Tibial nerve (tissue), 4 donors: ENCODE data around the gene SYT3. TPM values are rescaled to one million over a fixed set of nuclear protein-coding genes. Genes with fewer than 3 reads are reported as not detected.
"Not testable (repeated sequence)": the region's sequence is repeated elsewhere in the genome, so short reads cannot be mapped to it uniquely, and the experiment has no call there.

Source experiments
- DNase-seq, 2 donors: peaks; one replicate each; pipeline ENCODE4 v3.0.0-alpha.2; 2019; ENCODE audit warnings: low spot score in 2 of 2
- H3K27ac ChIP-seq, 4 donors: fragments of 200-600 bp; sonication (generic) in 3 of 4; one replicate each; pipeline ENCODE4 v1.5.1; 2017 to 2019; ENCODE audit warnings: mild to moderate bottlenecking in 1 of 4
- H3K27me3 ChIP-seq, 2 donors: fragments of 200-600 bp; sonication (generic) in 1 of 2; one replicate each; pipeline versions ENCODE4 v1.5.1 to v1.6.0; 2017 to 2019
- H3K36me3 ChIP-seq, 3 donors: fragments of 200-600 bp; sonication (generic); one replicate each; pipeline ENCODE4 v1.5.1; 2018 to 2019
- H3K4me1 ChIP-seq, 4 donors: fragments of 200-600 bp; sonication (generic) in 3 of 4; one replicate each; pipeline ENCODE4 v1.5.1; 2017 to 2019
- H3K4me3 ChIP-seq, 4 donors: fragments of 200-600 bp; sonication (generic) in 3 of 4; one replicate each; pipeline ENCODE4 v1.5.1; 2017 to 2019; ENCODE audit warnings: mild to moderate bottlenecking in 1 of 4, moderate library complexity in 1 of 4
- H3K9me3 ChIP-seq, 4 donors: fragments of 200-600 bp; sonication (generic) in 3 of 4; one replicate each; pipeline ENCODE4 v1.5.1; 2017 to 2019
- EP300 ChIP-seq, 2 donors: sonication (generic); formaldehyde crosslinking; IDR thresholded peaks; one replicate each; pipeline ENCODE4 v1.6.1; 2017; ENCODE audit warnings: antibody characterized with exemption in 2 of 2, mild to moderate bottlenecking in 1 of 2
- POLR2A ChIP-seq, 2 donors: fragments of 450-650 bp; IDR thresholded peaks; one replicate each; pipeline ENCODE4 v1.6.1; 2017; ENCODE audit warnings: antibody characterized with exemption in 2 of 2, mild to moderate bottlenecking in 2 of 2, moderate library complexity in 2 of 2
- WGBS, 2 donors: methylation state at CpG; one replicate each; pipeline ENCODE4 v1.1.5; 2018; 5-methylcytosine and 5-hydroxymethylcytosine counted together
- total RNA-seq, 4 donors: library from RNA; depleted of rRNA; stranded (reverse); fragments of >200 nt; gene quantifications; one replicate each; pipeline ENCODE4 v1.1.0, GENCODE V29; 2016
- TF ChIP-seq, protein P1 (sequence below), 5 experiments: fragments of 200-600 bp in 3 of 5; fragments of 450-650 bp in 2 of 5; sonication (generic) in 3 of 5; IDR thresholded peaks; one replicate each; pipeline ENCODE4 v1.5.1; 2016 to 2019; ENCODE audit warnings: antibody characterized with exemption in 5 of 5, mild to moderate bottlenecking in 3 of 5, moderate library complexity in 2 of 5

The SYT3 gene
- total RNA-seq, 4 donors from 2014 or later = not detected

DNA sequence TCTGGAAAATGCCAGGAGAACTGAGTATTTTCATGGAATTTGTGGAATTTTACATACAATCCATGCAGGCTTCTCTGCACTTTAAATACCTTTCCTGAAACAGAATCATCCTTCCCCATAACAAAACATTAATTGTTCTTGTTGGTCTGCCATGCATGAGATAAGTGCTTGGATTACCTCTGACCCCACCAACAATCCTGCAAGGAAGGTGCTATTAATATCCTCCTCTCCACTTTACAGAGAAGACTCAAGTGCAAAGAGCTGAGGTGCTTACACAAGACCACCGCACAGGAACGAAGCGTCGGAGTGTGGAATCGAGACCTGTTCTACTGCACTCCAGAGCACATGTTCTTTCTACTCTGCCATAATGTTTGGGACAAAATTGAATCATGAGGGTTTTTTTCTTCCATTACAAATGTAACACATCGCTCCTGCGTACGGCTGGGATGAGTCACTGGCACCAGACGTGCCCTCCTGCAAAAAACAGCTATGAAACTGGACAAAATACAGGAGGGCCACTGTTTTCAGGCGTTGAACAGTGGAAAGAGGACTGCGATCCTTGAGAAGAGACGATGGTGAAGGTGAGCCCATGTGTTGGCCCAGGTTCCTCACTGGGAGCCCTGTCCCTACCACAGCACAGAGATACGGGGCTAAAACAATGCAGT, 58.6 kb downstream of the SYT3 start:
- DNase-seq = no peak
- WGBS, 2 donors = 68 to 69% methylated on average over 13 of the region's 13 CpGs
- Histone ChIP-seq H3K27ac (no peak overlapping the region), H3K4me3 (no peak overlapping the region), H3K4me1 (no peaks in the 10 kb centered on the region), H3K9me3 (no peaks in the 10 kb centered on the region), H3K27me3 (peaks cover 0 to 5% of the 10 kb centered on the region in 2 donors), H3K36me3 (no peaks in the 10 kb centered on the region)
- TF ChIP-seq, protein P1, sequence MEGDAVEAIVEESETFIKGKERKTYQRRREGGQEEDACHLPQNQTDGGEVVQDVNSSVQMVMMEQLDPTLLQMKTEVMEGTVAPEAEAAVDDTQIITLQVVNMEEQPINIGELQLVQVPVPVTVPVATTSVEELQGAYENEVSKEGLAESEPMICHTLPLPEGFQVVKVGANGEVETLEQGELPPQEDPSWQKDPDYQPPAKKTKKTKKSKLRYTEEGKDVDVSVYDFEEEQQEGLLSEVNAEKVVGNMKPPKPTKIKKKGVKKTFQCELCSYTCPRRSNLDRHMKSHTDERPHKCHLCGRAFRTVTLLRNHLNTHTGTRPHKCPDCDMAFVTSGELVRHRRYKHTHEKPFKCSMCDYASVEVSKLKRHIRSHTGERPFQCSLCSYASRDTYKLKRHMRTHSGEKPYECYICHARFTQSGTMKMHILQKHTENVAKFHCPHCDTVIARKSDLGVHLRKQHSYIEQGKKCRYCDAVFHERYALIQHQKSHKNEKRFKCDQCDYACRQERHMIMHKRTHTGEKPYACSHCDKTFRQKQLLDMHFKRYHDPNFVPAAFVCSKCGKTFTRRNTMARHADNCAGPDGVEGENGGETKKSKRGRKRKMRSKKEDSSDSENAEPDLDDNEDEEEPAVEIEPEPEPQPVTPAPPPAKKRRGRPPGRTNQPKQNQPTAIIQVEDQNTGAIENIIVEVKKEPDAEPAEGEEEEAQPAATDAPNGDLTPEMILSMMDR (IDR thresholded peaks at IDR 0.05) = no peak
- TF ChIP-seq POLR2A (IDR thresholded peaks at IDR 0.05) (no peak), EP300 (IDR thresholded peaks at IDR 0.05) (no peak)

DNA sequence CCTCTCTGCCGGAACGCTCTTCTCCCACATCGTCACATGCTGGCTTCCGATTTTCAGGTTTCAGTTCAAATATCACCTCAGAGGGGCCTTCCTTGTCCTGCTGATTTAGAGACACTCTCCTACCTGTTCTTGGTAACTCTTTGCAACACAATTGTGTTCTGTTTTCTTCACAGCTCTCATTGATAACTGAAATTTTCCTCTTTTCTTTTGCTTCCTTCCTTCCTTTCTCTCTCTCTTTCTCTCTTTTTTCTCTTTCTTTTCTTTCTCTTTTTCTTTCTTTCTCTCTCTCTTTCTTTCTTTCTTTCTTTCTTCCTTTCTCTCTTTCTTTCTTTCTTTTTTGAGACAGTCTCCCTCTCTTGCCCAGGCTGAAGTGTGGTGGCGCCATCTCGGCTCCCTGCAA, 59.4 kb downstream of the SYT3 start:
- WGBS, 2 donors = 92 to 95% methylated on average over 6 of the region's 6 CpGs
- no peak overlapping the region for H3K4me3 ChIP-seq
- DNase-seq = no peak
- H3K9me3 ChIP-seq = no peaks in the 10 kb centered on the region
- H3K36me3 ChIP-seq = no peaks in the 10 kb centered on the region
- H3K27ac ChIP-seq = no peak overlapping the region
- peaks cover 0 to under 1% of the 10 kb centered on the region in 2 donors for H3K27me3 ChIP-seq
- no peak for TF ChIP-seq POLR2A (IDR thresholded peaks at IDR 0.05)
- TF ChIP-seq EP300 (IDR thresholded peaks at IDR 0.05) = no peak
- TF ChIP-seq, protein P1 (IDR thresholded peaks at IDR 0.05) = no peak
- H3K4me1 ChIP-seq = no peaks in the 10 kb centered on the region

DNA sequence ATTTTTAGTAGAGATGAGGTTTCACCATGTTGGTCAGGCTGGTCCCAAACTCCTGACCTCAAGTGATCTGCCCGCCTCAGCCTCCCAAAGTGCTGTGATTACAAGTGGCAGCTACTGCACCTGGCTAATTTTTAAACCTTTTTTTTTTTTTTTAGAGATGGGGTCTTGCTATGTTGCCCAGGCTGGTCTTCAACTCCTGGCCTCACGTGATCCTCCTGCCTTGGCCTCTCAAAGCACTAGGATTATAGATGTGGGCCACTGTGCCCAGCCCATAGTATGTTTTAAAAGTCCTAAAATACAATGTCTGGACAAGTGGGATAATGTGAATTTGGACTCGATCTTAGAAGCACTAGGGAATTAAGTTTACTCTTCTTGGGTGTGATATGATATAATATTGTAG, 62.9 kb downstream of the SYT3 start:
- H3K9me3 ChIP-seq, DNase-seq, H3K27me3 ChIP-seq, H3K27ac ChIP-seq, H3K4me1 ChIP-seq, H3K36me3 ChIP-seq, H3K4me3 ChIP-seq: not testable (repeated sequence)
- WGBS, 2 donors = 80 to 82% methylated on average over 3 of the region's 3 CpGs

GRCh38 chr19:50573741-50574461, 65.8 kb downstream of the SYT3 start:
- Histone ChIP-seq H3K27ac (no peak overlapping the region), H3K9me3 (no peaks in the 10 kb centered on the region), H3K4me1 (no peaks in the 10 kb centered on the region), H3K27me3 (peaks cover 0 to 15% of the 10 kb centered on the region in 2 donors), H3K36me3 (no peaks in the 10 kb centered on the region), H3K4me3 (no peak overlapping the region)
- TF ChIP-seq, protein P1 (IDR thresholded peaks at IDR 0.05) = no peak
- TF ChIP-seq EP300 (IDR thresholded peaks at IDR 0.05) (no peak), POLR2A (IDR thresholded peaks at IDR 0.05) (no peak)
- 81 to 82% methylated on average over 13 of the region's 13 CpGs for WGBS, 2 donors
- no peak for DNase-seq

Other genes starting within 250 kb of the SYT3 start
- 1 to 10 TPM in 1 of 4 donors, under 1 TPM in 2, not detected in 1; 0.66 to 3.5 (median 0.90) TPM for gene SPIB, start 220.9 kb downstream of the SYT3 start, total RNA-seq
- gene MYBPC2, start 207.0 kb downstream of the SYT3 start, total RNA-seq = under 1 TPM in 1 of 4 donors, not detected in 3; 0.21 TPM
- gene EMC10, start 163.4 kb downstream of the SYT3 start, total RNA-seq = 10 to 100 TPM; 48.5 to 79.4 (median 59.7) TPM
- gene GARIN5A, start 163.0 kb downstream of the SYT3 start, total RNA-seq = not detected
- gene JOSD2, start 128.7 kb downstream of the SYT3 start, total RNA-seq = 10 to 100 TPM; 32.3 to 52.2 (median 38.8) TPM
- gene ASPDH, start 126.0 kb downstream of the SYT3 start, total RNA-seq = not detected
- 1 to 10 TPM; 1.0 to 3.7 (median 2.8) TPM for gene LRRC4B, start 71.4 kb downstream of the SYT3 start, total RNA-seq
- not detected for gene C19orf81, start 9.6 kb upstream of the SYT3 start, total RNA-seq
- gene SHANK1, start 79.9 kb upstream of the SYT3 start, total RNA-seq = 1 to 10 TPM in 1 of 4 donors, under 1 TPM in 2, not detected in 1; 0.21 to 3.3 (median 0.30) TPM
- 10 to 100 TPM; 13.3 to 53.1 (median 25.9) TPM for gene CLEC11A, start 83.5 kb upstream of the SYT3 start, total RNA-seq
- gene GPR32, start 130.6 kb upstream of the SYT3 start, total RNA-seq = not detected
- gene ACP4, start 150.5 kb upstream of the SYT3 start, total RNA-seq = not detected
- gene KLK1, start 183.9 kb upstream of the SYT3 start, total RNA-seq = 1 to 10 TPM in 2 of 4 donors, under 1 TPM in 1, not detected in 1; 0.78 to 1.8 (median 1.5) TPM
- not detected for gene KLK15, start 193.7 kb upstream of the SYT3 start, total RNA-seq
- gene KLK3, start 215.0 kb upstream of the SYT3 start, total RNA-seq = not detected
- not detected for gene KLK2, start 233.6 kb upstream of the SYT3 start, total RNA-seq